GM12874 (cell line): ENCODE measurements around the gene IFT52.

Source experiments
- CTCF ChIP-seq: IDR thresholded peaks from 2 replicates; pipeline ENCODE4 v1.5.1; 2011; ENCODE audit warnings: low read depth, mild to moderate bottlenecking, control low read depth, low read length, moderate library complexity; ENCODE audit not compliant: insufficient read depth

Gene IFT52

GRCh38 chr20:43559147-43559987 is 31.4 kb upstream of the IFT52 start:
- TF ChIP-seq CTCF, result no peak

- TF ChIP-seq CTCF, result no peak
Observed at GRCh38 chr20:43560974-43561373, 29.8 kb upstream of the IFT52 start.

GRCh38 chr20:43563429-43563828 is 27.3 kb upstream of the IFT52 start:
- no peak for TF ChIP-seq CTCF

- TF ChIP-seq CTCF, result no peak
Observed at GRCh38 chr20:43563991-43564390, 26.7 kb upstream of the IFT52 start.

- TF ChIP-seq CTCF, result no peak
Observed at GRCh38 chr20:43564455-43564854, 26.3 kb upstream of the IFT52 start.

- no peak for TF ChIP-seq CTCF
Observed at GRCh38 chr20:43564993-43565757, 25.6 kb upstream of the IFT52 start.

- TF ChIP-seq CTCF, result no peak
Observed at GRCh38 chr20:43565758-43566104, 25.0 kb upstream of the IFT52 start.
